ENCODE data around the gene SLC45A1. TPM values are rescaled to one million over a fixed set of nuclear protein-coding genes. Genes with fewer than 3 reads are reported as not detected.
"Not testable (repeated sequence)": the region's sequence is repeated elsewhere in the genome, so short reads cannot be mapped to it uniquely, and the experiment has no call there.

Gene SLC45A1
- under 1 TPM; 0.52 to 0.74 TPM for total RNA-seq

DNA sequence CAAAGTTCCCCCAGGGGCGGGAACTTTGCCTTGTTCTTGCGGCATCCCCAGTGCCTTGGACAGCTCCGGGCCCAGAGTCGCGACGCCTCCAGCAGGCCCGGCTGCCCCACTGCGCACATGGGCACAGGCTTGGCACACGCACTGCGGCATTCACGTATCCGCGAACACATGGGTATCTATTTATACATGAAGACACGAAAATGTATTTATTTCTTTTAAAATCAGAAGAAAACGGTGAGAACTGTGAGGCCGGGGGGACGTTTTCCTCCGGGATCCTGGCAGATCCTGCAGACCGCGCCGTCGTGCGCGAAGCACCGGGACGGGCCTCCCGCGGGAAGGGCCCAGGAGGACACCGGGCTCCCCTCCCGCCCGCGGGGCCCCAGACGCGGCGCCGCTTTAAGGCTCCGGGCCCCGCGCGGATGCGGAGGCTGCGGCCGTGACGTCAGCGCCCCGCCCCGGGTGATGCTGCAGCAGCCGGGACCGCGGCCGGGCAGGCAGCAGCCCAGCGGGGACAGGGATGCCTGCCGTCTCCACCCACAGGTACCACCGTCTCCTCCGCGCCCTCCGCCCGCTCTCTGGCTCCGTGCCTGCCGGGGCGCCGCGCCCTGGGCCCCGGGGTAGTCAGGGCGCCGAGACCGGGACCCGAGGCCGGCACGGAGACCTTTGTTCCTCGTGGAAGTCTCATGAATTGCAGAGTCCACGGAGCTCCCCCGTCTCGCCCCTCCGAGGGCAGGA lies at the start of gene SLC45A1:
SLC45A1 (plus strand) TSS at position 468 of the 735 bp plus-strand sequence. CDS start 6,216 bp downstream, outside the sequence.
- Mint-ChIP-seq H3K4me1 (ENCODE audit: low read depth) (peaks cover 9% of the 10 kb centered on the region), H3K9me3 (no peaks in the 10 kb centered on the region), H3K4me3 (peak within 1 kb of the TSS; percentile 67), H3K36me3 (ENCODE audit: low read depth) (no peaks in the 10 kb centered on the region), H3K27me3 (ENCODE audit: low read depth) (peaks cover 15% of the 10 kb centered on the region), H3K27ac (no peak within 1 kb of the TSS)
- peak; percentile 80 for DNase-seq
- CTCF ChIA-PET: interaction anchor here (1.8 to 5.5 kb wide), 3 partner anchors 32 to 303 kb away, joined by 4 to 54 read pairs (median 7); no protein-coding TSS in a partner anchor
- intact Hi-C loops (cut with micrococcal nuclease): loop anchor here (1.0 kb wide), 1 partner anchor 292 kb away; the partner anchor contains the start of gene ERRFI1

DNA sequence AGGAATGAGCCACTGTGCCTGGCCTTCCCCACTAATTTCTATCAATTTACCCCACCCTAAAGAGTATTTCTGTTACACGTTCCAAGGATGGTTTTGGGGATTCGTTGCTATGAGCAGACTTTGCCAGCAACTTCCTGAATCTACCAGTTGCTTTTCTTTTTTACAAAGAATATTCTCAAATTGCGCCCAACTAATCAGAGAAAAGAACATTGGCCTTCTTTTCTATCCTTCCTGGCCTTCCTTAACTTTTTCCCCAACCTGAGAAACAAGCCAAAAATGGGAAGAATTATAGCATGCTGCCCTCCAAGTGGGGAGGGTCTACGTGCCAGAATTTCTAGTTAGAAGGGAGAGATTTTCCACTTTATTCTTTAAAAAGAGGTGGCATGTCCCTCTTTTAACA lies 44.9 kb upstream of the SLC45A1 start:
- CTCF ChIA-PET: interaction anchor here (0.6 kb wide), 1 partner anchor 8 kb away, joined by 3 read pairs; no protein-coding TSS in a partner anchor
- Mint-ChIP-seq H3K4me3 (no peak overlapping the region), H3K36me3 (ENCODE audit: low read depth) (no peaks in the 10 kb centered on the region), H3K4me1 (ENCODE audit: low read depth) (no peaks in the 10 kb centered on the region), H3K27me3 (ENCODE audit: low read depth) (no peaks in the 10 kb centered on the region), H3K9me3 (no peaks in the 10 kb centered on the region), H3K27ac (no peak overlapping the region)
- DNase-seq: no peak
- intact Hi-C loops (cut with micrococcal nuclease): no loop called here

DNA sequence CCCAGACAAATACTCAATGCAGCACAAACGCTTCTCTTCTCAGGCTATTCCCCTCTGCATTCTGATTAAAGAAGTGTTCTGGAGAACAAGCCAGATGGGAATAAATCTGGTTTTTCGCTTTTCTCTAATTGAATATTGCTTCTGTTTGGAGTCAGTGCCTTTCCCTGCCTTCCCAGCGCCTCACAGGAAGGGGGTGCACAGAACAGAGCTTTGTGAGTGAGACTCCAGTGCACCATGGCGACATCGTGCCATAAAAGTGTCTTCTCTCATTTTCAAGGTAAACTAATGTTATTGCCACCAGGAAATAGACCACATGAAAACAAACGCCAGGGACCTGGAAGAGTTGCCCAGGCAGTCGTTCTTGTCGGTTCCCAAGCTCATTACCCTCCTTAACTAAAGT lies 43.6 kb upstream of the SLC45A1 start:
- no peak overlapping the region for H3K27ac Mint-ChIP-seq
- no peaks in the 10 kb centered on the region for H3K4me1 Mint-ChIP-seq (ENCODE audit: low read depth)
- no peaks in the 10 kb centered on the region for H3K9me3 Mint-ChIP-seq
- CTCF ChIA-PET: no interaction called here
- DNase-seq: no peak
- intact Hi-C loops (cut with micrococcal nuclease): no loop called here
- H3K4me3 Mint-ChIP-seq: no peak overlapping the region
- no peaks in the 10 kb centered on the region for H3K27me3 Mint-ChIP-seq (ENCODE audit: low read depth)
- no peaks in the 10 kb centered on the region for H3K36me3 Mint-ChIP-seq (ENCODE audit: low read depth)

DNA sequence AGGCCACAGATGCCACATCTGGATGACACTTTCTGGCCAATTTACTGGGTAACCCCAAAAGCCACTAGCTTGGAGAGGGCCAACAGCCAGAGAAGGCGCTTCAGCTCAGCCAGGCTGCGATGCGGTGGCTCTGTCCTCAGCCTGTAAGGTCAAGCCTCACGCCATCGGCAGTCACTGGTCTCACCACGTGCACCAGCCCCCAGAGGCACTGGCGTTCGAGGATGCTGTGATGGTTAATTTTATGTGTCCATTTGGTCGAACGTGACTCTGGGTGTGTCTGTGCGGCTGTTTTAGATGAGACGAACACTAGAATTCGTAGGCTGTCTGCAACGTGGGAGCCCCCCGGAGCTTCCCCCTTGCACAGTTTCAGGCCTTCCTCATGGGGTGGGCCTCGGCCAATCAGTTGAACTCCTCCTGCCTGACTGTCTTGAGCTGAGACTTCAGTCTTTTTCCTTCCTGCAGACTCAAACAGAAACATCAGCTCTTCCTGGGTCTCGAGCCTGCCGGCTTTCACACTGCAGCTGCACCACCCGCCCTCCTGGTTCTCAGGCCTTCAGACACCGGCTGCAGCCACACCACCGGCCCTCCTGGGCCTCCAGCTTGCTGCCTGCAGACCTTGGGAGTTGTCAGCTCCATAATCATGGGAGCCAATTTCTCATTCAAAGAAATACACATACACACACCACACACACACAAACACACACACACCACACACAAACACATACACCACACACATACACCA lies 41.6 kb upstream of the SLC45A1 start:
- CTCF ChIA-PET: no interaction called here
- intact Hi-C loops (cut with micrococcal nuclease): no loop called here
- no peak for DNase-seq
- H3K9me3 Mint-ChIP-seq: no peaks in the 10 kb centered on the region
- peaks cover 6% of the 10 kb centered on the region for H3K27me3 Mint-ChIP-seq (ENCODE audit: low read depth)
- H3K4me3 Mint-ChIP-seq: no peak overlapping the region
- no peaks in the 10 kb centered on the region for H3K4me1 Mint-ChIP-seq (ENCODE audit: low read depth)
- no peaks in the 10 kb centered on the region for H3K36me3 Mint-ChIP-seq (ENCODE audit: low read depth)
- H3K27ac Mint-ChIP-seq: no peak overlapping the region

DNA sequence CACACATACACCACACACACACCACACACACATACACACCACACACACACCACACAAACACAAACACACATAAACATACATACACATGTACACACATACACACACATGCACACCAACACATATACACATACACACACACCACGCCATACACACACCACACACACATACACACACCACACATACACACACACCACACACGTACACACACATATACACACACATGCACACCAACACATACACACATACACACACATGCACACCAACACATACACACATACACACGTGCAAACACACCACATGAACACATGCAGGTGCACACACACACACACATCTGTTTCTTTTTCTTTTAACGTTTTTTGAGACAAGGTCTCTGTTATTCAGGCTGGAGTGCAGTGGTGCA lies 41.0 kb upstream of the SLC45A1 start:
- intact Hi-C loops (cut with micrococcal nuclease): no loop called here
- Mint-ChIP-seq H3K4me1 (ENCODE audit: low read depth) (no peaks in the 10 kb centered on the region), H3K36me3 (ENCODE audit: low read depth) (no peaks in the 10 kb centered on the region), H3K9me3 (no peaks in the 10 kb centered on the region), H3K4me3 (no peak overlapping the region), H3K27me3 (ENCODE audit: low read depth) (peaks cover 10% of the 10 kb centered on the region), H3K27ac (no peak overlapping the region)
- DNase-seq: no peak
- CTCF ChIA-PET: no interaction called here

DNA sequence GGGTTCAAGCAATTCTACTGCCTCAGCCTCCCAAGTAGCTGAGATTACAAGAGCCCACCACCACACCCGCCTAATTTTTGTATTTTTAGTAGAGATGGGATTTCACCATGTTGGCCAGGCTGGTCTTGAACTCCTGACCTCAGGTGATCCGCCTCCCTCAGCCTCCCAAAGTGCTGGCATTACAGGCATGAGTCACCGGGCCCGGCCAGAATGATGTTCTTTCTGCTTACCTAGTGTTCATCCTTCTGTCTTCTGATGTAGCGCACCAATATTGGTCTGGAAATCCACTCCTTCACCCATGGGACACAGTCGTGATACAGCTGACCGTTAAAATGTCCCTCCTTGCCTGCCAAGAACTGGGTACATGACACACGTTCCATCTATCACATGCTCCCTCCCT lies 39.2 kb upstream of the SLC45A1 start:
- peaks cover 25% of the 10 kb centered on the region for H3K27me3 Mint-ChIP-seq (ENCODE audit: low read depth)
- H3K27ac Mint-ChIP-seq; intact Hi-C loops (cut with micrococcal nuclease); H3K4me3 Mint-ChIP-seq; DNase-seq; H3K36me3 Mint-ChIP-seq (ENCODE audit: low read depth); H3K4me1 Mint-ChIP-seq (ENCODE audit: low read depth); H3K9me3 Mint-ChIP-seq; CTCF ChIA-PET: not testable (repeated sequence)

DNA sequence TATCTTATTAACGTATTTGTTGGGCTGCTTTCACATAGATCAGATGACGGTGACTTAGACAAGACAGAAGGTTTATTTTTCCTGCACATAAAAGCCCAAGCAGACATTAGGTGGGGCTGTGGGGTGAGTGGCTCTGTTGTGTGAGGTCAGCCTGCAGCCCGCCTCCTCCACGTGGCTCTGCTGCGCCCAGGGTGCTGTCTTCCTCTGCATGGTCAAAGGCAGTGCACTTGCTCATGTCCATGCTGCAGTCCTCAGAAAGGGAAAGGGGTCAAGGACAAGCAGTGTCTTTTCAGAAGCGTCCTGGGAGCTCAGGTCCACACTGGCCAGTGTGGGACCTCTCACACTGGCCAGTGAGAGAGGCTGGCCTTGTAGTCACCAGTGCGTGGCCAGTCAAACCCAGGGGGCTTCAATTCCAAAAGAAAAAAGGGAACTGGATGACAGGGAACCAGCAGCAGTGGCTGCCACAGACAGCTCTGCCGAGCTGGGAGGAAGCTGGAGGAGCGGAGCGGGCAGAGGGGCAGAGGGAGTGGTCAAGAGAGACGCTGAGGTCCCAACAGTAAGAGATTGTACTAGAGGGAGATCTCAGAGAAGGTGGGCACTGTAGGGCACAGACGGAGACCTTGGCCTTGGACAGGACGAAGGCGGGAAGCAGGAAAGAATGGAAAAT lies 35.9 kb upstream of the SLC45A1 start:
- H3K27me3 Mint-ChIP-seq (ENCODE audit: low read depth): peaks cover 29% of the 10 kb centered on the region
- peaks cover 8% of the 10 kb centered on the region for H3K4me1 Mint-ChIP-seq (ENCODE audit: low read depth)
- H3K9me3 Mint-ChIP-seq: no peaks in the 10 kb centered on the region
- H3K36me3 Mint-ChIP-seq (ENCODE audit: low read depth): no peaks in the 10 kb centered on the region
- no peak overlapping the region for H3K4me3 Mint-ChIP-seq
- DNase-seq: no peak
- no peak overlapping the region for H3K27ac Mint-ChIP-seq
- intact Hi-C loops (cut with micrococcal nuclease): loop anchor here (5.0 kb wide), 1 partner anchor 185 kb away; no protein-coding TSS in a partner anchor
- CTCF ChIA-PET: no interaction called here

DNA sequence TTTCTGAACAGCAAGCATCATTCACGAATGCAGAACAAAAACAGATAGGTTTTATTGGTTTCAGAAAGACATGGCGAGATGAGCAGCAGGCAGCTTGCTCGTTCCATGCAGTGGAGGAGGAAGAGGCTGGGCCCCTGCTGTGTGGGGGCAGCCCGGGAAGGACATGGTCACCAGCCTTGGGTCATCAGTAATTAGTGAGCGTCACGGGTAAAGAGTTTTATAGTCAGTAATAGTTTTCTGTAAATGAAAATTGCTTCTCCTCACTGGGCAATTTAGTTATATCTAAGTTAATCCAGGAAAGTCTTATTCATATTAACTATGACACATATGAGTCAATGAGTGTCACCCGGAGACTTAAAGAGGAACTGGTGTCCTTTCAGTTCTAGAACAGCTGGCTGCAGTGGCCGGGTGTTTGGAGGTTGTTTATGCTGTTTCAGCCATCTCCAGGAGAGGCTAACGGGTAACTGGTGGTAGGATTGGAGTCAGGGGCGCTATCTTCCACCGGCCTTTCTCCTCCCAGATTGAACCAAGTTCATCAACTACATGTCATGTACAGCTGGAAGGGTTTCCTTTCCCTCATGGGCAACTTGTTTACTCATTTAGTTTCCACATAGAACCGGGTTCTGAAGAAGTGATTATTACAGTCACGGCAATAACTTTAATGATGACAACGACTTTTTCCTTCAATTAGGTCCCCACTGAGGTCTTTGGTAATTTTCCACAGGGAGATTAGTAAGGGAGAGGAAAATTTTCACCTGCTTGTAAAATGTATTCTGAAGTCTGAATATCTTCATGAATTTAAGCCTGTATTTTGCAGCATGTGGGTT lies 34.6 kb upstream of the SLC45A1 start:
- intact Hi-C loops (cut with micrococcal nuclease): loop anchor here (5.0 kb wide), 1 partner anchor 186 kb away; no protein-coding TSS in a partner anchor
- peak; percentile 36 for DNase-seq
- CTCF ChIA-PET: interaction anchor here (0.6 kb wide), 1 partner anchor 65 kb away, joined by 3 read pairs; no protein-coding TSS in a partner anchor
- H3K9me3 Mint-ChIP-seq: no peaks in the 10 kb centered on the region
- H3K4me3 Mint-ChIP-seq: no peak overlapping the region
- no peaks in the 10 kb centered on the region for H3K36me3 Mint-ChIP-seq (ENCODE audit: low read depth)
- H3K4me1 Mint-ChIP-seq (ENCODE audit: low read depth): peaks cover 8% of the 10 kb centered on the region
- no peak overlapping the region for H3K27ac Mint-ChIP-seq
- peaks cover 29% of the 10 kb centered on the region for H3K27me3 Mint-ChIP-seq (ENCODE audit: low read depth)

DNA sequence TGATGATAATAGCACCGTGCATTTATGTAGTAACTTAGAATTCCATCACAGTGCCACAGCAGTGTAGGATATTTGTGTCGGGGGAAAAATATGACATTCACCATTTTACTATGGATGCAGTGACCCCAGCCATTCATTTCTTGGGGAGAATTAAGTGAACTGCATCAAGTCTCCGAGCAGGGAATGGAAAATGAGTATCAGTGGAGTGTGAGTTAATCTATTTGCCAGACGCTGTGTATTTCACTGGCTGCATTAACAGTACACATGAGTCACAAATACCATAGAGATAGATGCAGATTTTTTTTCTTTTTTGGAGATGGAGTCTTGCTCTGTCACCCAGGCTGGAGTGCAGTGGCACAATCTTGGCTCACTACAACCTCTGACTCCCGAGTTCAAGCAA lies 33.8 kb upstream of the SLC45A1 start:
- H3K4me3 Mint-ChIP-seq: no peak overlapping the region
- no peaks in the 10 kb centered on the region for H3K36me3 Mint-ChIP-seq (ENCODE audit: low read depth)
- H3K27me3 Mint-ChIP-seq (ENCODE audit: low read depth): peaks cover 29% of the 10 kb centered on the region
- H3K4me1 Mint-ChIP-seq (ENCODE audit: low read depth): peaks cover 8% of the 10 kb centered on the region
- no peak overlapping the region for H3K27ac Mint-ChIP-seq
- intact Hi-C loops (cut with micrococcal nuclease): loop anchor here (5.0 kb wide), 1 partner anchor 187 kb away; no protein-coding TSS in a partner anchor
- H3K9me3 Mint-ChIP-seq: no peaks in the 10 kb centered on the region
- CTCF ChIA-PET: no interaction called here
- DNase-seq: no peak

DNA sequence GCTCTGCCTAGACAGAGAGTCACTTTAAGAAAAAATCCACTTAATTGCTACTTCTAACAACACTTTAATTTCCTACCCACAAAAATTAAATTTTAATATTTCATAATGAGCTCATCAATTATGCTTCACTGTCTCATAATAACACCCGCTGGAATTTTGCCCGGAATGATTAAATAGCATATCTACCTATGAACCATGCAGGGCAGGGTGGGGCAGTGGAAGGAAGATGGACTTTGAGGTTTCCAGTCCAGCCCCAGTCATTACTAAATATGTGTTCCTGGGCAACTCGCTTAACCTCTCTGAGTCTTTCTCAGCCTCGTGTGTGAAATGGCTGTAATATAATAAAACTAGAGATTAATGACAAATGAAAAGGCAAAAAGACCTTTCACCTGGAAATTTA lies 32.8 kb upstream of the SLC45A1 start:
- H3K27me3 Mint-ChIP-seq (ENCODE audit: low read depth): peaks cover 29% of the 10 kb centered on the region
- no peaks in the 10 kb centered on the region for H3K9me3 Mint-ChIP-seq
- DNase-seq: no peak
- H3K36me3 Mint-ChIP-seq (ENCODE audit: low read depth): no peaks in the 10 kb centered on the region
- CTCF ChIA-PET: no interaction called here
- H3K4me3 Mint-ChIP-seq: no peak overlapping the region
- peaks cover 8% of the 10 kb centered on the region for H3K4me1 Mint-ChIP-seq (ENCODE audit: low read depth)
- intact Hi-C loops (cut with micrococcal nuclease): no loop called here
- no peak overlapping the region for H3K27ac Mint-ChIP-seq

DNA sequence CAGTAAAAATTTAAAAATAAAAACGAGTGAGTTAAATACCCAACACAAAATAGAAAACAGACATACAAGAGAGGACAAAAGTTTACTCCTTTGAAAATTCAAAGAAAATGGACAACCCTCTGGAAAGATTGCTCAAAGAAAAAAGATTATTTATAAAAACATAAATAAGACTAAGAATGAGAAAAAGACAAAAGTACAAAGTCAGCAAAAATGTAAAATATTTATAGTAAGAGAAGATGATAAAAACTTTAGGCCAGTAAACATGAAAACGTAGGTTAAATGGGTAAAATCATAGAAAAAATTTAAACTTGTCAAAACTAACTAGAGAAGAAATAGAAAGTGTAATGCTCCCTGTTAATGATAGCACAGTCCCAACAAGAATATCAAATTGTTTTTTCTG lies 31.9 kb upstream of the SLC45A1 start:
- Mint-ChIP-seq H3K4me3 (no peak overlapping the region), H3K4me1 (ENCODE audit: low read depth) (peaks cover 8% of the 10 kb centered on the region), H3K9me3 (no peaks in the 10 kb centered on the region), H3K27ac (no peak overlapping the region), H3K36me3 (ENCODE audit: low read depth) (no peaks in the 10 kb centered on the region), H3K27me3 (ENCODE audit: low read depth) (peaks cover 26% of the 10 kb centered on the region)
- intact Hi-C loops (cut with micrococcal nuclease): no loop called here
- CTCF ChIA-PET: interaction anchor here (0.7 kb wide), 1 partner anchor 161 kb away, joined by 3 read pairs; no protein-coding TSS in a partner anchor
- no peak for DNase-seq
